HG03060 (cell line): ENCODE data around the gene ZFX.
"Not testable (repeated sequence)": the region's sequence is repeated elsewhere in the genome, so short reads cannot be mapped to it uniquely, and the experiment has no call there.

ENCODE experiments used
- ATAC-seq: cut with Tn5 transposase; IDR thresholded peaks from one replicate; pipeline ENCODE4 v1.9.1; 2021; ENCODE audit warnings: low read depth, moderate number of reproducible peaks; ENCODE audit not compliant: unreplicated experiment

ZFX gene

GRCh38 chrX:24149351-24150050 is at the start of gene ZFX:
ZFX (plus strand) TSS chrX:24149729; CDS start chrX:24172743, 23,014 bp downstream.
- ATAC-seq = no peak

- no peak for ATAC-seq
Measured at GRCh38 chrX:24100713-24101112, 48.8 kb upstream of the ZFX start.

DNA sequence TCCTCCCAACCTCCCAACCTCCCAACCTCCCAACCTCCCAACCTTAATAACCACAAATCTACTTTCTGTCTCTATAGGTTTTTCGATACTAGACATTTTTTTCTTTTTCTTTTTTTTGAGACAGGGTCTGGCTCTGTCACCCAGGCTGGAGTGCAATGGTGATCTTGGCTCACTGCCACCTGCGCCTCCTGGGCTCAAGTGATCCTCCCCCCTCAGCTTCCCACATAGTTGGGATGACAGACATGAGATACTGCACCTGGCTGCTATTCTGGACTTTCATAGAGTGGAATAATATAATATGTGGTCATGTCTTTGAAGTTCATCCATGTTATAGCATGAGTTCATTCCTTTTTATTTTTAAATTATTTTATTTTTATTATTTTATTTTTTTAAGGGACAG is 39.5 kb upstream of the ZFX start:
- no peak for ATAC-seq

DNA sequence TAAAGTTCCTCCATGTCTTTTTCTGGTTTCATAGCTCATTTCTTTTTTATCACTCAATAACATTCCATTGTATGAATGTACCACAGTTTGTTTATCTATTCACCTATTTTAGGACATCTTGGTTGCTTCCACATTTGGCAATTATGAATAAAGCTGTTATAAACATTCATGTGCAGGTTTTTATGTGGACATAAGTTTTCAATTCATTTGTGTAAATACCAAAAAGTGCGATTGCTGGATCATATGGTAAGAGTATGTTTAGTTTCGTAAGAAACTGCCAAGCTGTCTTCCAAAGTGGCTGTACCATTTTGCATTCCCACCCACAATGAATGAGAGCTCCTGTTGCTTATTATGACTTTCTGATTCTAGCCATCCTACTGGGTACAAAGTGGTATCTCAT is 36.3 kb upstream of the ZFX start:
- no peak for ATAC-seq

DNA sequence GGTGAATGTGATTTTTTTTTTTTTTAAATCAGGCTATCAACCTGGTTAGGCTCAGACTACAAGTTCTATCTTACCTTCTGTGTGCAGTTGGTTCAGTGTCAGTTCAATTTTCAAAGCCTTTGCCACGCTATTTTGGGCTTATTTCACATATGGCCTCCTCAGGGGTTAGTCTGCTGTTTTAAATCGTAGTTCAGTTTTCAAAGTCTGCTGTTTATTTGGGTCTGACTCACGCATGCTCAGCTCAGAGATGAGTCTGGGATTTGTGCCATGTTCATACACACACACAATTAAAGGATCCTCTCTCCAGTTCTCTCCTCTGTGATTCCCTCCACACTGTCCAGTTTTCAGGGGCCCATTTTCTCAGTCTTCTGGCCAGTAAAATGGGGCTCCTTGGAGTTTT is 32.3 kb upstream of the ZFX start:
- no peak for ATAC-seq

GRCh38 chrX:24124244-24124799 is 25.2 kb upstream of the ZFX start:
- ATAC-seq = no peak

GRCh38 chrX:24125028-24125612 is 24.4 kb upstream of the ZFX start:
- ATAC-seq = no peak

- no peak for ATAC-seq
Measured at GRCh38 chrX:24131476-24131875, 18.1 kb upstream of the ZFX start.

DNA sequence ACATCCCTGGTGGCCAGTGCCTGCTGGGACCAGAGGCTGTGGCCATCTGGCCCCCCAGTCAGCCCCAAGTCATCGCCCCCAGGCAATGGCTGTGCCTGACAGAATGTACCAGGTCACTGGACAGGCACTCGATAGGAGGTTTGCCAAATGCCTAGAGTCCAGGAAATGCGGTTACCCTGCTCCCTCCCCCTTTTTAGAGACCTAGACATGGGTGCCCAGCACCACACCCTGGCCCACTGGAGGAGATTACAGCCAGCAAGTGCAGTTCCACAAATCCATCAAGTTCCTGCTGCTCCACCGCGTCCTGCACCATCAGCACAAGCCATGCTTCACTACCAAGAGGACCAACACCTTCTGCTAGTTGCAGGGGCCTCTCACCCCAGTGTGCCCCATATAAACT is 16.2 kb upstream of the ZFX start:
- ATAC-seq = no peak

DNA sequence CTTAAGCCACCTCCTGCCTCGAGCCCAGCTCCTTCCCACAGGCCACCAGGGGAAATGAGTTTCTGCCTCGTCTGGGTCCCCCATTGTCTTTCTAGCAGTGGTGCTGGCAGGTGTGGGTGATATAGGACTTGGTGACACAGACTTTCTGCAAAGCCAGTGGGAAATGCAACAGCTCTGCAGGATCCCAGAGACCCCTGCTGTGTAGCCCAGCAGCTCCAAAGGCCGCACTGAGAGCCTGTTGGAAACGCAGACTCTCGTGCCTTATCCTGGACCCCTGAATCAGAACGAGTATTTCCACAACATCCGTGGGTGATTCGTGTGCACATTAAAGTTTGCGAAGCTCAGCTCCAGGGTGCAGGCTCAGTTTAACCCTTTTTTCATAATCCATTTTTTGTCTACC is 13.8 kb upstream of the ZFX start:
- ATAC-seq = not testable (repeated sequence)

DNA sequence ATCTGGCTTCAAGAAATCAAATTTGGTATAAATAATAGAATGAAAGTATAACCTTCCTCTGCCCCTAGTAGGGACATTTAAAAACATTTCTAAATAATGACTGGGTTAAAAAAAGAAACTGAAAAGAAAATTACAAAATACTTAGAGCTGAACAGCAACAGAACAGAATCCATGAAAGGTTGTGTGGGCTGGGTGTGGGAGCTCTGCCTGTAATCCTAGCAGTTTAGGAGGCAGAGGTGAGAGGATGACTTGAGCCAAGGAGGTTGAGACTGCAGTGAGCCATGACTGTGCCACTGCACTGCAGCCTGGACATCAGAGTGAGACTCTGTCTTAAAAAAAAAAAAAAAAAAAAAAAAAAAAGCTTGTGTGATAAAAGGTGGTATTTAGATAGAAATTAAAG is 12.3 kb upstream of the ZFX start:
- ATAC-seq = no peak

- ATAC-seq = not testable (repeated sequence)
Measured at GRCh38 chrX:24143982-24144381, 5.5 kb upstream of the ZFX start.

- ATAC-seq = no peak
Measured at GRCh38 chrX:24144528-24144927, 5.0 kb upstream of the ZFX start.

DNA sequence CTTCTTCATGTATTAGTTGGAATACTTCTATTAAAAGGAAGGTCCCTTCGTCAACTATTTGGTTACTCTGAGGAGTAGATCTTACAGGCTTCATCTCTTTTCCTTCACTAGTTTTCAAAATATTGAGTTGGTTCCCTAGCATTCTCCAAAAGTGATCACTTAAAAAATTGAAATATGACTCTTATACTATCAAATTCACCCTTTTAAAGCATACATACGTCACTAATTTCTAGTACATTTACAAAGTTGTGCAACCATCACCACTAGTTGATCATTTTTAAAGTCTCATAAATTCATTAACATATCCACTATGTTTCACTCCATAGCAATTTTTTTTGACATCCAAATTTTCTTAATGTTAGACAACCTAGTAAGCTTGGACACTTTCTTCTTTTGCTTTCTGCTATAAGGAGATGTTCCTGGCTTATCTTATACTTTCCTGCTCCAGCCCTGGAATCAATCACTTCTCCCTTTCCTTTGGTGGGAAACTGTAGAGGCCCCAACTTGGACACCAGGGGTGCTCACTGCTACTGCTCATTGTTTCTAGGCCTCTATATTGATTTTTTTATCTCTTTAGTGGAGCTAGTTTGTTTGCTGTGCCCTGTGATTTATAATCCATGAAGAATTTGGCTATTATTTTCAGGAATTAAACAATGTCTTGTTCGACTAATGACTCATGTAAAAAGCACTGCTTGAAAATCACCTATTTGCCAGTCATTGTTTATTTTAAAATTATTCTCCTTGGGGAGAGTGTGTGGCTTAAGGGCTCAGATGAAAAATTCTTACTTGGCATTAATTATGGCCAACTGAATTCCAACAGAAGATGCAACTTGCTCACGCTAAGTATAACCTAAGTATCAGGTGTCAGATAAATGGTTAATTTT is 4.0 kb upstream of the ZFX start:
- ATAC-seq = no peak

DNA sequence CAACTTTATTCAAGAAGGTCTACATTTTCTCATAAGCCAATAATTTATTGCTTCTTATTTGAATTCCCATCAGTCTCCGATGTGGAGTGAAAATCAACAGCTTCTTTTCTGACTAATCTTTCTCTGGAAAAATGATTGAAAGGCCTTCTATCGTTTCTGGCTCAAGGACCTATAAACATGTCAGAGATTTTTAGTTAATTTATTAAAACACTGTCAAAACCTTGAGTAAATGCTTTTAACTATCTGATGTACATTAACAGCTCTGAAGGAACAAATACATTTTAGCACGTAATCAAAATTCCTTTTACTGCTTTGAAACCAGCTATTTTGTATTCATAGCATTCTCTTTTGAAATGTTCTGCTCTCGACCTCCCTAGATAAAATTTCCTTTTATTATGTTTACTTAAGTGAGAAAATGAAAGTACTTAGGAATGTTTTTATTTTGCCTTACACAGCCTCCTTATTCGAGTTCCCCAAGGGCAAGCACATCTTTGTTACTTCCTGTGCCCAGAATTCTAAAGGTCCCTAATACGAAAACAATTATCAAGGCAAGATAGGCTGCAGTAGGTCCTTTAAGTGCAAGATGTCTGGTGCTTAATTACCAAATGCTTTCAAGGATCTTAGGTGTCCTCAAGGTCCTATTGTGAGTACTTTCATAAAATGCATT is 3.1 kb upstream of the ZFX start:
- no peak for ATAC-seq

- ATAC-seq = no peak
Measured at GRCh38 chrX:24147165-24147564, 2.4 kb upstream of the ZFX start.

DNA sequence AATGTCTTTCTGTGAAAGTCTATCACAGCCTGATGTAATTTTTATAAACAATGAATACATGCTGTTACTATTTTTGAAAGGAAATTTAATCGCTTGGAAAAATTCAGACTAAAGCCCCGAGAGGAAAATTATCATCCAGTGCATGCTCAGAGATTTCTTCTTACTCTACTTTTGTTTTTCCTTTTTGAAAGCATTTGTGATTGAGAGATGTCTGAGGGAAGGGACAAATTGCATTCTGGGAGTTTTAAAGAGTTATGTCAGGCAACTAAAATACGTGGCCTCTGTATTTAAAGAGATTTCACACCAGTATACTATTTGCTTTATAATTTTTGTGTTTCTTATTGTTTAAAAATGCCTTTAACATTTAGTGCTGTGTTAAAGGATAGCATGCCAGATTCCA is 1.4 kb upstream of the ZFX start:
- ATAC-seq = no peak

DNA sequence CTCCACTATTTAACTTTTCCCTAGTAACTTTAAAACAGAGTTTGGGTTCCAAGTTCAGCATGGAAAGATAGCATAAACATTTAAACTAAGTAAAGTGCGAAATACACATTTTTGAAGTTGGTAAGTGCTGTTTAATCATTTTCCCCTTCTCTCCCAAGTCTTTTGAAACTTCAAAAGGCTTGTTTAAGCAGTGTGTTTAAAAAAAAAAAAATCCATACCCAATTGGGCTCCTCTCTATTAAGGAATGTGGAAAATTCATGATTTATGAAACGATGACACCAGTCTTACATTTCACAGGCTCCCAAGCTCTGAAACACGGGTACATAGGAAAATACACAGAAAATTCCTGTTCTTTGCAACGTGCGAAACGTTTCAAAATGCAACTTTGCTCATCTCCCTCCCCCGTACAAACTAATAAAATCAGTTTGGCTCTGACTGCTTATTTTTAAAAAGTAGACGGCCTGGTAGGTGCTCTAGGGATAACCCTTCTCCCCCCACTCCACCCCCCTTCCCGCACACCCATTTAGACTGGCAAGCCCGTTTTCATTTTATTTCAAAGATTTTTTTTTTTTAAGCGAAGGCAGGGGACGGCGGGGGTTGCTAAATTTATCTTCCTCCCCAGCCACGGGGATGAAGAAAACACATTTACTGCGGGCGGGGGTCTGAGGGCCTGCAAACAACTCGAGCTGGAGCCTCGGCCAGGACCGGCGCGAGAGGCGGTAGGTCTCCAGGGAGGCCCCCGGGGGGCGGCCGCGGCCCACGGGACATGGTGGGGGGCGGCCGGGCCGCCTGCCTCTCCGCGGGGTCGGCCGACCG is 786 bp upstream of the ZFX start:
- no peak for ATAC-seq

- peak; percentile 43 for ATAC-seq
Measured at GRCh38 chrX:24150051-24150790, 692 bp downstream of the ZFX start.
